Measurements from ENCODE around the gene TSPAN14.

TSPAN14 gene

GRCh38 chr10:80491251-80492102 lies 37.4 kb downstream of the TSPAN14 start:
- no peak for DNase-seq

- DNase-seq = no peak
Measured at GRCh38 chr10:80492848-80493521, 38.9 kb downstream of the TSPAN14 start.

GRCh38 chr10:80493522-80494051 lies 39.5 kb downstream of the TSPAN14 start:
- DNase-seq = no peak

GRCh38 chr10:80496555-80497172 lies 42.6 kb downstream of the TSPAN14 start:
- no peak for DNase-seq

GRCh38 chr10:80497187-80498077 lies 43.3 kb downstream of the TSPAN14 start:
- DNase-seq = peak; percentile 62

GRCh38 chr10:80498078-80498832 lies 44.1 kb downstream of the TSPAN14 start:
- DNase-seq = no peak

- DNase-seq = peak; percentile 77
Measured at GRCh38 chr10:80498833-80499741, 45.0 kb downstream of the TSPAN14 start.

- peak; percentile 62 for DNase-seq
Measured at GRCh38 chr10:80500572-80501380, 46.7 kb downstream of the TSPAN14 start.

GRCh38 chr10:80501381-80501912 lies 47.3 kb downstream of the TSPAN14 start:
- DNase-seq = no peak

GRCh38 chr10:80501913-80502521 lies 47.9 kb downstream of the TSPAN14 start:
- DNase-seq = no peak

GRCh38 chr10:80502621-80503583 lies 48.8 kb downstream of the TSPAN14 start:
- no peak for DNase-seq

- no peak for DNase-seq
Measured at GRCh38 chr10:80503584-80504157, 49.6 kb downstream of the TSPAN14 start.

- no peak for DNase-seq
Measured at GRCh38 chr10:80504158-80504811, 50.2 kb downstream of the TSPAN14 start.

- no peak for DNase-seq
Measured at GRCh38 chr10:80504897-80505465, 50.9 kb downstream of the TSPAN14 start.

GRCh38 chr10:80506189-80506575 lies 52.1 kb downstream of the TSPAN14 start:
- no peak for DNase-seq

GRCh38 chr10:80506836-80507487 lies 52.9 kb downstream of the TSPAN14 start:
- no peak for DNase-seq

Measured in left hindlimb (tissue), 1 donor.